ENCODE data around the gene DNAJC2. TPM values are rescaled to one million over a fixed set of nuclear protein-coding genes. Genes with fewer than 3 reads are reported as not detected.

DNAJC2 gene
- total and polyA plus RNA-seq, 2 experiments from 2014 or later: 40.1 to 168 TPM

- no peak for TF ChIP-seq REST (IDR thresholded peaks at IDR 0.05; ENCODE audit: unreplicated experiment)
- TF ChIP-seq JUNB (IDR thresholded peaks at IDR 0.05; ENCODE audit: unreplicated experiment): no peak
- TF ChIP-seq STAT1 (IDR thresholded peaks at IDR 0.05; ENCODE audit: unreplicated experiment): no peak
- TF ChIP-seq ZNF114 (CRISPR knock-in tag; IDR thresholded peaks at IDR 0.05): no peak
- TF ChIP-seq NANOG (IDR thresholded peaks at IDR 0.05; ENCODE audit: borderline replicate concordance): no peak
- TF ChIP-seq CREB1 (CRISPR knock-in tag; IDR thresholded peaks at IDR 0.05; ENCODE audit: low read depth): no peak
These were observed 36.9 kb upstream of the DNAJC2 start (continued) for GRCh38 chr7:103381280-103382031.

DNA sequence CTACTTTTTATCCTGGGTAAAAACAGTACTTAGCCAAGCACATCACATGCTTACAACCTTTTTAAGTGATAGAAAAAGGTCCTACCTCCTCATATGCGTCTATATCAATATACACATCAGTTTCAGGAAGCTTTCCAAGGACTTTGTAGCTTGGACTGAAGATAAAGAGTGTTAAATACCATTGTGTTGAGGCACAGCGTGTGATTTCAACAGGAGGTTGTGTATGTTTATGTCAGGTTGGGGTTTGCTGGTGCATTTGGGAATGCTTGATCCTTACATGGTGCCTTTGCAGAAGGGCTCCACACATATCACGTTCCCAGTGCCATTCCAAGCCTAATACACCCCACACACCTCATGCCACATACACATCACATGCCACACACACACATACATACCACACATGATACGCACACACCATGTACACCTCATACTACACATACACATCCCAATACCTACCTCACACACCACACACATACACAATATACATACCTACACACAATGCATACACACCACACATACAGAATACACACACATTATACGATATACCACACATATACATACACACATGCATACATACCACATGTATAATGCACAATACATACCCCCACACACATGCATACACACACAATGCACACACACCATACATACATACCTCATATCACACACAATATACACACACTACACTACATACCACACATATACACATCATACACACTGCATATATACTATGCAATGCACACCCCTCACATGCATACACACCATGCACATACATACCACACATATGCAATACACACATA, 36.0 kb upstream of the DNAJC2 start:
- Histone ChIP-seq H3F3A (replicated peaks; ENCODE audit: low read depth) (0 out of 2 replicates have a peak, but pooled peaks cover 8% of the 10 kb centered on the region), H3K36me3 (ENCODE audit: insufficient read depth) (no peaks in the 10 kb centered on the region), H3K4me2 (no peak overlapping the region), H2AFZ (no peak overlapping the region), H3K4me3 (no peak overlapping the region), H4K20me1 (replicated peaks; ENCODE audit: insufficient read depth) (no peaks in the 10 kb centered on the region), H3K27me3 (ENCODE audit: insufficient read depth) (no peaks in the 10 kb centered on the region), H3K79me2 (replicated peaks; ENCODE audit: insufficient read depth) (no peaks in the 10 kb centered on the region), H3K9me2 (ENCODE audit: insufficient read depth) (no peaks in the 10 kb centered on the region), H3K27ac (ENCODE audit: low read depth) (no peak overlapping the region), H3K4me1 (ENCODE audit: insufficient read depth) (no peaks in the 10 kb centered on the region)
- DNase-seq (ENCODE audit: low spot score) (no peak), ATAC-seq (no peak)
- Mint-ChIP-seq H3K4me3 (no peak overlapping the region), H3K36me3 (ENCODE audit: low read depth) (no peaks in the 10 kb centered on the region), H3K27me3 (ENCODE audit: insufficient read depth, low read depth, poor library complexity) (no peaks in the 10 kb centered on the region), H3K27ac (no peak overlapping the region), H3K4me1 (no peaks in the 10 kb centered on the region), H3K9me3 (no peaks in the 10 kb centered on the region)
- TF ChIP-seq EZH2 (IDR thresholded peaks at IDR 0.05; ENCODE audit: low read depth, unreplicated experiment): no peak
- no peak for TF ChIP-seq STAT1 (IDR thresholded peaks at IDR 0.05; ENCODE audit: unreplicated experiment)
- TF ChIP-seq, protein P1, sequence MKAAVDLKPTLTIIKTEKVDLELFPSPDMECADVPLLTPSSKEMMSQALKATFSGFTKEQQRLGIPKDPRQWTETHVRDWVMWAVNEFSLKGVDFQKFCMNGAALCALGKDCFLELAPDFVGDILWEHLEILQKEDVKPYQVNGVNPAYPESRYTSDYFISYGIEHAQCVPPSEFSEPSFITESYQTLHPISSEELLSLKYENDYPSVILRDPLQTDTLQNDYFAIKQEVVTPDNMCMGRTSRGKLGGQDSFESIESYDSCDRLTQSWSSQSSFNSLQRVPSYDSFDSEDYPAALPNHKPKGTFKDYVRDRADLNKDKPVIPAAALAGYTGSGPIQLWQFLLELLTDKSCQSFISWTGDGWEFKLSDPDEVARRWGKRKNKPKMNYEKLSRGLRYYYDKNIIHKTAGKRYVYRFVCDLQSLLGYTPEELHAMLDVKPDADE (IDR thresholded peaks at IDR 0.05): no peak
- no peak for TF ChIP-seq POLR2AphosphoS5 (IDR thresholded peaks at IDR 0.05; ENCODE audit: low read depth)
- no peak for TF ChIP-seq ZNF331 (CRISPR knock-in tag; IDR thresholded peaks at IDR 0.05; ENCODE audit: low read depth)
- TF ChIP-seq ZNF462 (CRISPR knock-in tag; IDR thresholded peaks at IDR 0.05): no peak
- TF ChIP-seq ZNF114 (CRISPR knock-in tag; IDR thresholded peaks at IDR 0.05): no peak
- TF ChIP-seq JUNB (IDR thresholded peaks at IDR 0.05; ENCODE audit: unreplicated experiment): no peak
